ENCODE results near the gene SPHK2. TPM values are rescaled to one million over a fixed set of nuclear protein-coding genes. Genes with fewer than 3 reads are reported as not detected.

Gene SPHK2
- total and polyA plus RNA-seq, 2 of the 8 experiments (the other 6 are each of a cell fraction or from before 2014, with no cell fraction given), result 43.9 to 60.9 TPM

DNA sequence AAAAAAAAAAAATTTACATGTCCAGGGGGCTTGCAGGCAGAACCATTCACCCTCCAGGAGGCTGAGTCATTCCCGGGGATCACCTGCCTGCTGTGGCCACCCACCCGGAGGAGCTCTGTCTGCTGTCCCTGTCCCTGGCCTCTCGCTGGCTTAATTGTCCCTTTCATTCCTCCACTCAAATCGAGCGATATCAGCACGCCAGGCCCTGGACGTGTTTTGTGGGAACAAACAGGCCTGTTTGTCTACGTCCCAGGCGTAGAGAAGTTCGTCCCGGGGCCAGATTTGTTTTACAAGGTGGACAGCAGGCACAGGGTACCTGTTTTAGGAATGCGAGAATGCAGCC is 46.2 kb upstream of the SPHK2 start:
- Histone ChIP-seq H3K4me1 (replicated peaks in 1 of 4; ENCODE audit: control insufficient read depth in 3 of 4, insufficient read depth in 4 of 4, low read length in 3 of 4) (peaks cover 0 to 8% (median 3%) of the 10 kb centered on the region in 4 experiments; a peak in 5 of 7 replicates), H4K5ac (ENCODE audit: insufficient read length, low read depth, low read length) (no peak overlapping the region), H3K56ac (replicated peaks; ENCODE audit: insufficient read length, low read depth, low read length) (no peak overlapping the region), H2BK120ac (replicated peaks; ENCODE audit: low read depth, low read length) (peak overlapping the region; percentile 66), H2AFZ (ENCODE audit: low read length) (peak overlapping the region; percentile 86), H2BK12ac (ENCODE audit: low read depth, low read length) (peak overlapping the region; percentile 87), H3K79me1 (ENCODE audit: low read depth, low read length) (no peaks in the 10 kb centered on the region), H2BK15ac (ENCODE audit: low read length) (no peak overlapping the region; the same call in 1 of the 2 replicates), H3K9me3 (ENCODE audit: insufficient read depth in 2 of 2, low read depth in 1 of 2, low read length in 1 of 2) (no peaks in the 10 kb centered on the region), H3K27me3 (replicated peaks in 1 of 4; ENCODE audit: control insufficient read depth in 3 of 4, extremely low read depth in 1 of 4, insufficient read depth in 3 of 4, low read length in 3 of 4) (no peaks in the 10 kb centered on the region; a peak in 1 of 7 replicates), H4K91ac (replicated peaks; ENCODE audit: insufficient read length, low read length) (no peak overlapping the region), H3K4me3 (ENCODE audit: extremely low read depth in 1 of 4, insufficient read depth in 2 of 4, low read depth in 3 of 4, low read length in 4 of 4) (no peak overlapping the region), H3K23me2 (ENCODE audit: low read depth, low read length) (no peaks in the 10 kb centered on the region), H3K23ac (ENCODE audit: insufficient read length) (no peak overlapping the region), H2AK5ac (ENCODE audit: low read depth, low read length) (no peak overlapping the region), H3K36me3 (ENCODE audit: control insufficient read depth in 2 of 4, insufficient read depth in 4 of 4, low read length in 3 of 4) (no peaks in the 10 kb centered on the region), H3K14ac (ENCODE audit: insufficient read length) (no peak overlapping the region), H3K4me2 (ENCODE audit: insufficient read depth in 1 of 2, low read depth in 2 of 2, low read length in 2 of 2) (no peak overlapping the region; a peak in 1 of 4 replicates), H3K18ac (ENCODE audit: extremely low read depth, low read length) (0 out of 2 replicates have a peak overlapping the region, but pooled peaks have one; percentile 24), H3K79me2 (ENCODE audit: control insufficient read depth in 1 of 2, insufficient read depth in 2 of 2, low read length in 2 of 2) (no peaks in the 10 kb centered on the region), H3K4ac (replicated peaks; ENCODE audit: insufficient read length, low read depth, low read length) (no peak overlapping the region), H2BK20ac (ENCODE audit: low read length) (peak overlapping the region; percentile 55; the same call in 1 of the 2 replicates), H4K20me1 (replicated peaks in 1 of 2; ENCODE audit: control insufficient read depth in 1 of 2, insufficient read depth in 2 of 2, low read length in 2 of 2) (no peaks in the 10 kb centered on the region), H3K27ac (ENCODE audit: low read depth, low read length) (no peak overlapping the region; the same call in 1 of the 2 replicates), H3K9ac (replicated peaks in 1 of 4; ENCODE audit: extremely low read depth in 1 of 4, low read depth in 3 of 4, low read length in 3 of 4) (no peak overlapping the region), H4K8ac (ENCODE audit: extremely low read depth, insufficient read depth, low read length) (peak overlapping the region; percentile 80; the same call in 1 of the 2 replicates), H2BK5ac (ENCODE audit: low read depth, low read length) (no peak overlapping the region)
- ChIA-PET CTCF (ENCODE audit: partially characterized antibody) (interaction anchor here (0.7 to 4.6 kb wide), 12 partner anchors 10 to 1977 kb away, joined by 3 to 29 read pairs (median 5); no protein-coding TSS in a partner anchor), POLR2A (ENCODE audit: partially characterized antibody) (interaction anchor here (0.6 to 2.4 kb wide), 9 partner anchors 10 to 159 kb away, joined by 3 to 9 read pairs (median 4); partner anchors contain the start of gene FAM83E)
- DNase-seq (ENCODE audit: low read depth in 1 of 2, low spot score in 2 of 2), result no peak
- FAIRE-seq, result no peak
- TF ChIP-seq E2F6 (IDR thresholded peaks at IDR 0.05), result no peak
- 67% methylated on average over 12 of the region's 12 CpGs; no CpG with 5 or more reads in 1 of the 2 experiments for WGBS, 2 experiments (ENCODE audit: extremely low coverage in 1 of 2, insufficient coverage in 1 of 2, insufficient read length in 1 of 2, insufficient replicate concordance in 2 of 2, low coverage in 1 of 2, low lambda C conversion rate in 2 of 2, missing lambda C conversion rate in 1 of 2)

Data from H1 (cell line).